ENCODE results near the gene HOXD12.

Gene HOXD12

GRCh38 chr2:176080540-176081375, 18.8 kb upstream of the HOXD12 start:
- no peak for DNase-seq
- intact Hi-C loops (cut with DNase I) = no loop called here

GRCh38 chr2:176081376-176081836, 18.2 kb upstream of the HOXD12 start:
- intact Hi-C loops (cut with DNase I) = no loop called here
- DNase-seq = no peak

GRCh38 chr2:176081837-176082524, 17.6 kb upstream of the HOXD12 start:
- DNase-seq = no peak
- intact Hi-C loops (cut with DNase I) = no loop called here

- intact Hi-C loops (cut with DNase I) = no loop called here
- no peak for DNase-seq
Measured at GRCh38 chr2:176082525-176082823, 17.1 kb upstream of the HOXD12 start.

- no peak for DNase-seq
- intact Hi-C loops (cut with DNase I) = no loop called here
Measured at GRCh38 chr2:176082824-176083751, 16.5 kb upstream of the HOXD12 start.

- no peak for DNase-seq
- intact Hi-C loops (cut with DNase I) = no loop called here
Measured at GRCh38 chr2:176083796-176084261, 15.8 kb upstream of the HOXD12 start, which contains the start of gene EVX2. Gene EVX2 (minus strand): TSS chr2:176083962. CDS start chr2:176083776, 186 bp downstream.

GRCh38 chr2:176084611-176085119, 14.9 kb upstream of the HOXD12 start:
- DNase-seq = no peak
- intact Hi-C loops (cut with DNase I) = loop anchor here (5.0 kb wide), 2 partner anchors 717 to 832 kb away; no protein-coding TSS in a partner anchor

- intact Hi-C loops (cut with DNase I) = loop anchor here (5.0 kb wide), 2 partner anchors 718 to 833 kb away; no protein-coding TSS in a partner anchor
- peak in 2 of 10 donors; percentile 66 to 67 for DNase-seq
Measured at GRCh38 chr2:176085120-176085788, 14.3 kb upstream of the HOXD12 start.

- DNase-seq = peak in 7 of 10 donors; percentile 49 to 83 (median 56)
- intact Hi-C loops (cut with DNase I) = loop anchor here (2.0 to 5.0 kb wide), 3 partner anchors 395 to 834 kb away; no protein-coding TSS in a partner anchor
Measured at GRCh38 chr2:176085861-176086771, 13.5 kb upstream of the HOXD12 start.

- intact Hi-C loops (cut with DNase I) = loop anchor here (2.0 to 5.0 kb wide), 3 partner anchors 397 to 835 kb away; no protein-coding TSS in a partner anchor
- no peak for DNase-seq
Measured at GRCh38 chr2:176087330-176088047, 12.1 kb upstream of the HOXD12 start.

- intact Hi-C loops (cut with DNase I) = loop anchor here (5.0 kb wide), 2 partner anchors 721 to 836 kb away; no protein-coding TSS in a partner anchor
- DNase-seq = peak in 8 of 10 donors; percentile 37 to 93 (median 54)
Measured at GRCh38 chr2:176088048-176088936, 11.3 kb upstream of the HOXD12 start.

GRCh38 chr2:176088937-176089842, 10.4 kb upstream of the HOXD12 start:
- intact Hi-C loops (cut with DNase I) = loop anchor here (5.0 kb wide), 2 partner anchors 722 to 837 kb away; no protein-coding TSS in a partner anchor
- no peak for DNase-seq

- intact Hi-C loops (cut with DNase I) = loop anchor here (5.0 kb wide), 2 partner anchors 723 to 838 kb away; no protein-coding TSS in a partner anchor
Measured at GRCh38 chr2:176089843-176090395, 9.7 kb upstream of the HOXD12 start.

GRCh38 chr2:176090862-176091261, 8.7 kb upstream of the HOXD12 start:
- intact Hi-C loops (cut with DNase I) = no loop called here
- no peak for DNase-seq

More at GRCh38 chr2:176089843-176090395, 9.7 kb upstream of the HOXD12 start:
- DNase-seq = no peak
